Measurements from ENCODE around the gene CBLB. TPM values are rescaled to one million over a fixed set of nuclear protein-coding genes. Genes with fewer than 3 reads are reported as not detected.
A peak's percentile ranks its signal among the peaks of the same experiment; 100 is the strongest.

Gene CBLB
- total RNA-seq, 2 experiments from 2014 or later, result 104 to 113 TPM

GRCh38 chr3:105790534-105790933, 78.3 kb downstream of the CBLB start:
- no peak for ATAC-seq
- no peak overlapping the region for H3K4me3 Mint-ChIP-seq
- no peaks in the 10 kb centered on the region for H3K27me3 Mint-ChIP-seq
- intact Hi-C loops (cut with micrococcal nuclease), result no loop called here
- peaks cover 57% of the 10 kb centered on the region for H3K36me3 Mint-ChIP-seq (ENCODE audit: low read depth)
- POLR2A ChIA-PET, result no interaction called here
- DNase-seq, result no peak
- H3K4me1 Mint-ChIP-seq (ENCODE audit: low read depth), result peaks cover 74% of the 10 kb centered on the region
- CTCF ChIA-PET, result no interaction called here
- no peak for TF ChIP-seq CTCF (IDR thresholded peaks at IDR 0.05)
- peak overlapping the region; percentile 32 for H3K27ac Mint-ChIP-seq
- no peaks in the 10 kb centered on the region for H3K9me3 Mint-ChIP-seq

GRCh38 chr3:105788593-105788992, 80.2 kb downstream of the CBLB start:
- TF ChIP-seq CTCF (IDR thresholded peaks at IDR 0.05), result no peak
- intact Hi-C loops (cut with micrococcal nuclease), result no loop called here
- Mint-ChIP-seq H3K4me3 (no peak overlapping the region), H3K36me3 (ENCODE audit: low read depth) (peaks cover 62% of the 10 kb centered on the region), H3K27me3 (no peaks in the 10 kb centered on the region), H3K4me1 (ENCODE audit: low read depth) (peaks cover 70% of the 10 kb centered on the region), H3K9me3 (no peaks in the 10 kb centered on the region), H3K27ac (no peak overlapping the region)
- ATAC-seq (no peak), DNase-seq (no peak)
- ChIA-PET CTCF (interaction anchor here (1.2 to 2.2 kb wide), 4 partner anchors 8 to 21 kb away, joined by 3 to 7 read pairs (median 4); no protein-coding TSS in a partner anchor), POLR2A (interaction anchor here (0.7 to 1.2 kb wide), 3 partner anchors 9 to 30 kb away, joined by 3 to 4 read pairs (median 3); no protein-coding TSS in a partner anchor)

DNA sequence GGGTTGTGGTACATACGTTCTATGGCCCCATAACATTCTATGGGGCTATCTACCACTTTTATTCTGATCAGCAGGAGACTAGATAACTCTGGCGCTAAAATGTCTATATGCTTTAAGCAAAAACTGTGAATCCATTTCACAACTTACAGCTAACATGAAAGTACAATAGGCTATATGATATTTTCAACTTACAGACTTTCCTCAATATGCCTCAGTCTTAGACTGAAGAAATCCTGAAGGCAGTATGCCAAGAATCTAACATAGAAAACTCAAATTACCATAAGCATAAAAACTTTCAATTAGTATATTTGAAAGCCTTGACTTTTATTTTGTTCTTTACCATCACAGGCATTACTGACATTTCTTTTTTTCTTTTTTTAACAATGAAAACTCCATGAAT, 81.4 kb downstream of the CBLB start:
- DNase-seq (no peak), ATAC-seq (no peak)
- Mint-ChIP-seq H3K4me3 (no peak overlapping the region), H3K27ac (peak overlapping the region; percentile 59), H3K27me3 (no peaks in the 10 kb centered on the region), H3K9me3 (no peaks in the 10 kb centered on the region), H3K36me3 (ENCODE audit: low read depth) (peaks cover 57% of the 10 kb centered on the region), H3K4me1 (ENCODE audit: low read depth) (peaks cover 63% of the 10 kb centered on the region)
- ChIA-PET CTCF (interaction anchor here (1.4 to 2.2 kb wide), 2 partner anchors 11 to 20 kb away, joined by 4 to 7 read pairs; no protein-coding TSS in a partner anchor), POLR2A (no interaction called here)
- intact Hi-C loops (cut with micrococcal nuclease), result no loop called here
- no peak for TF ChIP-seq CTCF (IDR thresholded peaks at IDR 0.05)

DNA sequence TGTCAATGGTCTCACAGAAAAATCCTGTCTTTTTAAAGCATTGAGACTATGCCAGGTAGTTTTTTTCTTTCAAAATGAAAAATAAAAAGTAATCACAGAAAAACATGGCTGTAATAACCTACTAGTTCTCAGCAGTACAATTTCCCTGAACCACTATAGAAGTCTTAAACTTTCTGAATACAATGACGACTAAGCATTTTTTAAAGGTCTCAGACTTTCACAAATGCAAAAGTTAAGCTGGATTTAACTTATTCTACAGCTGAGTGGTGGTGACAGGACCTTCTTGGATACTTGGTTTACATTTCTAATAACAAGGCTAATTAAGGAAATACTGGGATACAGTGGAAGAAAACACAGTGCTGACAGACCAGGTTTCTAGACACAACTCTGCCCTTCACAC, 81.8 kb downstream of the CBLB start:
- Mint-ChIP-seq H3K4me3 (no peak overlapping the region), H3K4me1 (ENCODE audit: low read depth) (peaks cover 62% of the 10 kb centered on the region), H3K27ac (peak overlapping the region; percentile 59), H3K36me3 (ENCODE audit: low read depth) (peaks cover 57% of the 10 kb centered on the region), H3K9me3 (peaks cover 3% of the 10 kb centered on the region), H3K27me3 (no peaks in the 10 kb centered on the region)
- POLR2A ChIA-PET, result no interaction called here
- CTCF ChIA-PET, result interaction anchor here (1.4 to 2.2 kb wide), 2 partner anchors 11 to 19 kb away, joined by 4 to 7 read pairs; no protein-coding TSS in a partner anchor
- no peak for ATAC-seq
- intact Hi-C loops (cut with micrococcal nuclease), result no loop called here
- no peak for TF ChIP-seq CTCF (IDR thresholded peaks at IDR 0.05)
- no peak for DNase-seq

- H3K27ac Mint-ChIP-seq, result peak overlapping the region; percentile 42
These were observed 82.6 kb downstream of the CBLB start for GRCh38 chr3:105786241-105786640.

More at GRCh38 chr3:105786241-105786640, 82.6 kb downstream of the CBLB start:
- ChIA-PET POLR2A (no interaction called here), CTCF (no interaction called here)
- intact Hi-C loops (cut with micrococcal nuclease), result no loop called here
- Mint-ChIP-seq H3K27me3 (no peaks in the 10 kb centered on the region), H3K9me3 (peaks cover 3% of the 10 kb centered on the region), H3K4me3 (no peak overlapping the region), H3K4me1 (ENCODE audit: low read depth) (peaks cover 64% of the 10 kb centered on the region), H3K36me3 (ENCODE audit: low read depth) (peaks cover 57% of the 10 kb centered on the region)
- no peak for ATAC-seq
- no peak for DNase-seq
- no peak for TF ChIP-seq CTCF (IDR thresholded peaks at IDR 0.05)

Measured in activated CD8-positive, alpha-beta T cell treated with anti-CD3 and anti-CD28 coated beads for 36 hours (primary cell).